Measurements from ENCODE around the gene GNAI2. TPM values are rescaled to one million over a fixed set of nuclear protein-coding genes. Genes with fewer than 3 reads are reported as not detected.

Gene GNAI2
- total RNA-seq, 1 experiment from 2014 or later: 185 TPM

- Mint-ChIP-seq H3K27me3 (ENCODE audit: low read depth) (peaks cover 53% of the 10 kb centered on the region), H3K9me3 (no peaks in the 10 kb centered on the region), H3K36me3 (no peaks in the 10 kb centered on the region), H3K4me3 (peak overlapping the region; percentile 67), H3K4me1 (peaks cover 38% of the 10 kb centered on the region), H3K27ac (no peak overlapping the region)
- ChIA-PET CTCF (interaction anchor here (0.8 to 12.5 kb wide), 9 partner anchors 8 to 79 kb away, joined by 3 to 145 read pairs (median 31); partner anchors contain the start of genes GNAT1 and HYAL2), POLR2A (no interaction called here)
- peak; percentile 94 for DNase-seq (ENCODE audit: low spot score)
- peak; percentile 37 for ATAC-seq
- no peak for TF ChIP-seq ZNF263 (CRISPR knock-in tag; IDR thresholded peaks at IDR 0.05; ENCODE audit: low read depth)
- TF ChIP-seq CTCF (IDR thresholded peaks at IDR 0.05): peak; percentile 97
- TF ChIP-seq TP53 (CRISPR knock-in tag; IDR thresholded peaks at IDR 0.05): no peak
- TF ChIP-seq ZNF423 (CRISPR knock-in tag; IDR thresholded peaks at IDR 0.05): no peak
- no peak for TF ChIP-seq ZNF425 (CRISPR knock-in tag; conservative IDR thresholded peaks at IDR 0.05)
- no peak for TF ChIP-seq EMX1 (CRISPR knock-in tag; IDR thresholded peaks at IDR 0.05)
- TF ChIP-seq OVOL2 (CRISPR knock-in tag; IDR thresholded peaks at IDR 0.05; ENCODE audit: borderline replicate concordance): no peak
- no peak for TF ChIP-seq FOXP1 (CRISPR knock-in tag; IDR thresholded peaks at IDR 0.05; ENCODE audit: borderline replicate concordance)
- TF ChIP-seq ZNF138 (CRISPR knock-in tag; conservative IDR thresholded peaks at IDR 0.05): no peak
- TF ChIP-seq ETV6 (CRISPR knock-in tag; IDR thresholded peaks at IDR 0.05): peak; percentile 76
- TF ChIP-seq PREB (CRISPR knock-in tag; IDR thresholded peaks at IDR 0.05; ENCODE audit: borderline replicate concordance): no peak
- no peak for TF ChIP-seq PRRX2 (CRISPR knock-in tag; IDR thresholded peaks at IDR 0.05)
- no peak for TF ChIP-seq ZNF317 (CRISPR knock-in tag; IDR thresholded peaks at IDR 0.05; ENCODE audit: borderline replicate concordance, low read depth)
- TF ChIP-seq PRDM15 (CRISPR knock-in tag; IDR thresholded peaks at IDR 0.05): 0 out of 2 replicates have a peak, but pooled peaks have one; percentile 13
- no peak for TF ChIP-seq JAZF1 (CRISPR knock-in tag; IDR thresholded peaks at IDR 0.05)
- no peak for TF ChIP-seq FOXK1 (CRISPR knock-in tag; IDR thresholded peaks at IDR 0.05)
- TF ChIP-seq ZSCAN18 (CRISPR knock-in tag; IDR thresholded peaks at IDR 0.05): no peak
- no peak for TF ChIP-seq E2F5 (CRISPR knock-in tag; IDR thresholded peaks at IDR 0.05)
- 0 out of 2 replicates have a peak, but pooled peaks have one; percentile 48 for TF ChIP-seq HMGXB4 (CRISPR knock-in tag; IDR thresholded peaks at IDR 0.05)
- TF ChIP-seq SOX15 (CRISPR knock-in tag; IDR thresholded peaks at IDR 0.05): no peak
- TF ChIP-seq CREM (CRISPR knock-in tag; IDR thresholded peaks at IDR 0.05): no peak
- TF ChIP-seq ATF1 (CRISPR knock-in tag; IDR thresholded peaks at IDR 0.05): 0 out of 2 replicates have a peak, but pooled peaks have one; percentile 49
- no peak for TF ChIP-seq GABPB1 (CRISPR knock-in tag; IDR thresholded peaks at IDR 0.05)
Observed at GRCh38 chr3:50272911-50273688, 37.1 kb downstream of the GNAI2 start.

Measured in WTC11 (cell line).